Measurements from ENCODE around the gene TBC1D22B. TPM values are rescaled to one million over a fixed set of nuclear protein-coding genes. Genes with fewer than 3 reads are reported as not detected.

Gene TBC1D22B
- total and polyA plus RNA-seq, 2 of the 13 experiments (the other 11 are each of a cell fraction or from before 2014, with no cell fraction given), result 9.7 to 12.9 TPM

DNA sequence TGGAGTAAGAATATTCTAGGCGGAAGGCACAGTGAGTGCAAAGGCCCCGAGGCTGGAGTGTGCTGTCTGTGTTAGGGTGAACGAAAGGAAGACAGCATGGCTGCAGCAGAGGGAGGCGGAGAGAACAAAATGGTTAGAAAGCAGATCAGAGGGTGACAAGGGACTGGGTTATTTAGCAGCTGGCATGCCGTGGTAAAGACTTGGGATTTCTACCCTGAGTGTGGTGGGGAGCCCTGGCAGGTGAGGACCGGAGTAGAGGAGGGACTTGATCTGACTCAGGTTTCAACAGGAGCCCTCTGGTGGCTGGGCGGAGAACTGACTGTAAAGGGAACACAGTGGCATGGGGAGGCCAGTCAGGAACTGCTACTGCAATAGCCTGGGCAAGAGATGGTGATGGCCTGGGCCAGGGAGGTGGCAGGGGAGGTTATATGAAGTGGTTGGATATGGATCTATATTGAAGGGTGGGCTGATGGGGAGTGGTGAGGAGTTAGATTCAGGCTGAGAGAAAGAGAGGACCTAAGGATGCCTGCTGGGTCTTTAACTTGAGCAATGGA lies 49.6 kb upstream of the TBC1D22B start (continued):
- TF ChIP-seq, protein P1, sequence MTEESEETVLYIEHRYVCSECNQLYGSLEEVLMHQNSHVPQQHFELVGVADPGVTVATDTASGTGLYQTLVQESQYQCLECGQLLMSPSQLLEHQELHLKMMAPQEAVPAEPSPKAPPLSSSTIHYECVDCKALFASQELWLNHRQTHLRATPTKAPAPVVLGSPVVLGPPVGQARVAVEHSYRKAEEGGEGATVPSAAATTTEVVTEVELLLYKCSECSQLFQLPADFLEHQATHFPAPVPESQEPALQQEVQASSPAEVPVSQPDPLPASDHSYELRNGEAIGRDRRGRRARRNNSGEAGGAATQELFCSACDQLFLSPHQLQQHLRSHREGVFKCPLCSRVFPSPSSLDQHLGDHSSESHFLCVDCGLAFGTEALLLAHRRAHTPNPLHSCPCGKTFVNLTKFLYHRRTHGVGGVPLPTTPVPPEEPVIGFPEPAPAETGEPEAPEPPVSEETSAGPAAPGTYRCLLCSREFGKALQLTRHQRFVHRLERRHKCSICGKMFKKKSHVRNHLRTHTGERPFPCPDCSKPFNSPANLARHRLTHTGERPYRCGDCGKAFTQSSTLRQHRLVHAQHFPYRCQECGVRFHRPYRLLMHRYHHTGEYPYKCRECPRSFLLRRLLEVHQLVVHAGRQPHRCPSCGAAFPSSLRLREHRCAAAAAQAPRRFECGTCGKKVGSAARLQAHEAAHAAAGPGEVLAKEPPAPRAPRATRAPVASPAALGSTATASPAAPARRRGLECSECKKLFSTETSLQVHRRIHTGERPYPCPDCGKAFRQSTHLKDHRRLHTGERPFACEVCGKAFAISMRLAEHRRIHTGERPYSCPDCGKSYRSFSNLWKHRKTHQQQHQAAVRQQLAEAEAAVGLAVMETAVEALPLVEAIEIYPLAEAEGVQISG (CRISPR knock-in tag; IDR thresholded peaks at IDR 0.05), result peak; percentile 84
- TF ChIP-seq CEBPG (CRISPR knock-in tag; IDR thresholded peaks at IDR 0.05), result peak; percentile 36; the same call in 1 of the 2 replicates
- no peak for TF ChIP-seq ZNF496 (CRISPR knock-in tag; IDR thresholded peaks at IDR 0.05; ENCODE audit: insufficient replicate concordance)
- TF ChIP-seq, protein P2, sequence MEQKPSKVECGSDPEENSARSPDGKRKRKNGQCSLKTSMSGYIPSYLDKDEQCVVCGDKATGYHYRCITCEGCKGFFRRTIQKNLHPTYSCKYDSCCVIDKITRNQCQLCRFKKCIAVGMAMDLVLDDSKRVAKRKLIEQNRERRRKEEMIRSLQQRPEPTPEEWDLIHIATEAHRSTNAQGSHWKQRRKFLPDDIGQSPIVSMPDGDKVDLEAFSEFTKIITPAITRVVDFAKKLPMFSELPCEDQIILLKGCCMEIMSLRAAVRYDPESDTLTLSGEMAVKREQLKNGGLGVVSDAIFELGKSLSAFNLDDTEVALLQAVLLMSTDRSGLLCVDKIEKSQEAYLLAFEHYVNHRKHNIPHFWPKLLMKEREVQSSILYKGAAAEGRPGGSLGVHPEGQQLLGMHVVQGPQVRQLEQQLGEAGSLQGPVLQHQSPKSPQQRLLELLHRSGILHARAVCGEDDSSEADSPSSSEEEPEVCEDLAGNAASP (CRISPR knock-in tag; IDR thresholded peaks at IDR 0.05; ENCODE audit: borderline replicate concordance), result no peak
- no peak for TF ChIP-seq ZNF660 (CRISPR knock-in tag; IDR thresholded peaks at IDR 0.05; ENCODE audit: borderline replicate concordance, low read depth)
- TF ChIP-seq FOXK2 (IDR thresholded peaks at IDR 0.05), result no peak
- TF ChIP-seq PPARG (CRISPR knock-in tag; conservative IDR thresholded peaks at IDR 0.05), result 0 out of 2 replicates have a peak, but pooled peaks have one; percentile 44
- TF ChIP-seq NFIB (CRISPR knock-in tag; IDR thresholded peaks at IDR 0.05; ENCODE audit: borderline replicate concordance), result no peak
- TF ChIP-seq ZNF160 (CRISPR knock-in tag; IDR thresholded peaks at IDR 0.05), result no peak
- no peak for TF ChIP-seq REL (CRISPR knock-in tag; conservative IDR thresholded peaks at IDR 0.05)
- TF ChIP-seq ZBTB3 (CRISPR knock-in tag; IDR thresholded peaks at IDR 0.05; ENCODE audit: borderline replicate concordance, low read depth), result no peak
- TF ChIP-seq, protein P3, sequence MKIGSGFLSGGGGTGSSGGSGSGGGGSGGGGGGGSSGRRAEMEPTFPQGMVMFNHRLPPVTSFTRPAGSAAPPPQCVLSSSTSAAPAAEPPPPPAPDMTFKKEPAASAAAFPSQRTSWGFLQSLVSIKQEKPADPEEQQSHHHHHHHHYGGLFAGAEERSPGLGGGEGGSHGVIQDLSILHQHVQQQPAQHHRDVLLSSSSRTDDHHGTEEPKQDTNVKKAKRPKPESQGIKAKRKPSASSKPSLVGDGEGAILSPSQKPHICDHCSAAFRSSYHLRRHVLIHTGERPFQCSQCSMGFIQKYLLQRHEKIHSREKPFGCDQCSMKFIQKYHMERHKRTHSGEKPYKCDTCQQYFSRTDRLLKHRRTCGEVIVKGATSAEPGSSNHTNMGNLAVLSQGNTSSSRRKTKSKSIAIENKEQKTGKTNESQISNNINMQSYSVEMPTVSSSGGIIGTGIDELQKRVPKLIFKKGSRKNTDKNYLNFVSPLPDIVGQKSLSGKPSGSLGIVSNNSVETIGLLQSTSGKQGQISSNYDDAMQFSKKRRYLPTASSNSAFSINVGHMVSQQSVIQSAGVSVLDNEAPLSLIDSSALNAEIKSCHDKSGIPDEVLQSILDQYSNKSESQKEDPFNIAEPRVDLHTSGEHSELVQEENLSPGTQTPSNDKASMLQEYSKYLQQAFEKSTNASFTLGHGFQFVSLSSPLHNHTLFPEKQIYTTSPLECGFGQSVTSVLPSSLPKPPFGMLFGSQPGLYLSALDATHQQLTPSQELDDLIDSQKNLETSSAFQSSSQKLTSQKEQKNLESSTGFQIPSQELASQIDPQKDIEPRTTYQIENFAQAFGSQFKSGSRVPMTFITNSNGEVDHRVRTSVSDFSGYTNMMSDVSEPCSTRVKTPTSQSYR (CRISPR knock-in tag; IDR thresholded peaks at IDR 0.05; ENCODE audit: borderline replicate concordance), result no peak
- TF ChIP-seq ETV5 (CRISPR knock-in tag; IDR thresholded peaks at IDR 0.05; ENCODE audit: borderline replicate concordance), result no peak
- TF ChIP-seq GLI4 (CRISPR knock-in tag; IDR thresholded peaks at IDR 0.05; ENCODE audit: borderline replicate concordance), result no peak
- TF ChIP-seq ZNF878 (CRISPR knock-in tag; IDR thresholded peaks at IDR 0.05), result no peak
- TF ChIP-seq AGO2 (optimal IDR thresholded peaks at IDR 0.05; ENCODE audit: low read depth, low read length), result no peak
- TF ChIP-seq, protein P4, sequence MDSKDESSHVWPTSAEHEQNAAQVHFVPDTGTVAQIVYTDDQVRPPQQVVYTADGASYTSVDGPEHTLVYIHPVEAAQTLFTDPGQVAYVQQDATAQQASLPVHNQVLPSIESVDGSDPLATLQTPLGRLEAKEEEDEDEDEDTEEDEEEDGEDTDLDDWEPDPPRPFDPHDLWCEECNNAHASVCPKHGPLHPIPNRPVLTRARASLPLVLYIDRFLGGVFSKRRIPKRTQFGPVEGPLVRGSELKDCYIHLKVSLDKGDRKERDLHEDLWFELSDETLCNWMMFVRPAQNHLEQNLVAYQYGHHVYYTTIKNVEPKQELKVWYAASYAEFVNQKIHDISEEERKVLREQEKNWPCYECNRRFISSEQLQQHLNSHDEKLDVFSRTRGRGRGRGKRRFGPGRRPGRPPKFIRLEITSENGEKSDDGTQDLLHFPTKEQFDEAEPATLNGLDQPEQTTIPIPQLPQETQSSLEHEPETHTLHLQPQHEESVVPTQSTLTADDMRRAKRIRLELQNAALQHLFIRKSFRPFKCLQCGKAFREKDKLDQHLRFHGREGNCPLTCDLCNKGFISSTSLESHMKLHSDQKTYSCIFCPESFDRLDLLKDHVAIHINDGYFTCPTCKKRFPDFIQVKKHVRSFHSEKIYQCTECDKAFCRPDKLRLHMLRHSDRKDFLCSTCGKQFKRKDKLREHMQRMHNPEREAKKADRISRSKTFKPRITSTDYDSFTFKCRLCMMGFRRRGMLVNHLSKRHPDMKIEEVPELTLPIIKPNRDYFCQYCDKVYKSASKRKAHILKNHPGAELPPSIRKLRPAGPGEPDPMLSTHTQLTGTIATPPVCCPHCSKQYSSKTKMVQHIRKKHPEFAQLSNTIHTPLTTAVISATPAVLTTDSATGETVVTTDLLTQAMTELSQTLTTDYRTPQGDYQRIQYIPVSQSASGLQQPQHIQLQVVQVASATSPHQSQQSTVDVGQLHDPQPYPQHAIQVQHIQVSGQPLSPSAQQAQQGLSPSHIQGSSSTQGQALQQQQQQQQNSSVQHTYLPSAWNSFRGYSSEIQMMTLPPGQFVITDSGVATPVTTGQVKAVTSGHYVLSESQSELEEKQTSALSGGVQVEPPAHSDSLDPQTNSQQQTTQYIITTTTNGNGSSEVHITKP (CRISPR knock-in tag; IDR thresholded peaks at IDR 0.05; ENCODE audit: low read depth), result no peak

Measured in HepG2 (cell line).